Neural cell (in vitro differentiated cells): ENCODE data around the gene RMP24.

Experiments used
- CTCF ChIP-seq: fragments of 450-650 bp; IDR thresholded peaks from 2 replicates; pipeline ENCODE4 v1.5.1; 2014; ENCODE audit warnings: antibody characterized with exemption, mild to moderate bottlenecking, moderate library complexity; ENCODE audit not compliant: poor library complexity, severe bottlenecking
- EP300 ChIP-seq: fragments of 450-650 bp; conservative IDR thresholded peaks from 2 replicates; pipeline ENCODE4 v1.6.1; 2014; ENCODE audit warnings: antibody characterized with exemption, mild to moderate bottlenecking, moderate library complexity; ENCODE audit not compliant: poor library complexity, severe bottlenecking
- EZH2 ChIP-seq: fragments of 200-600, 300-800 bp; shearing (Covaris generic), sonication (generic); IDR thresholded peaks from 2 replicates; pipeline ENCODE4 v1.6.1; 2014; ENCODE audit warnings: antibody characterized with exemption, low read length, borderline replicate concordance, mild to moderate bottlenecking; ENCODE audit not compliant: insufficient read depth, poor library complexity, severe bottlenecking
- MXI1 ChIP-seq: fragments of 450-650 bp; conservative IDR thresholded peaks from 2 replicates; pipeline ENCODE4 v1.6.1; 2014; ENCODE audit warnings: antibody characterized with exemption, mild to moderate bottlenecking; ENCODE audit not compliant: poor library complexity, severe bottlenecking
- POLR2AphosphoS5 ChIP-seq: IDR thresholded peaks from 2 replicates; pipeline ENCODE4 v1.6.1; 2012
- RAD21 ChIP-seq: fragments of 450-650 bp; conservative IDR thresholded peaks from 2 replicates; pipeline ENCODE4 v1.6.1; 2014; ENCODE audit warnings: antibody characterized with exemption, mild to moderate bottlenecking, moderate library complexity
- REST ChIP-seq: IDR thresholded peaks from 2 replicates; pipeline ENCODE4 v1.6.1; 2012; ENCODE audit warnings: borderline replicate concordance
- SMC3 ChIP-seq: fragments of 450-650 bp; conservative IDR thresholded peaks from 2 replicates; pipeline ENCODE4 v1.6.1; 2014; ENCODE audit warnings: antibody characterized with exemption, mild to moderate bottlenecking, moderate library complexity; ENCODE audit not compliant: poor library complexity

DNA sequence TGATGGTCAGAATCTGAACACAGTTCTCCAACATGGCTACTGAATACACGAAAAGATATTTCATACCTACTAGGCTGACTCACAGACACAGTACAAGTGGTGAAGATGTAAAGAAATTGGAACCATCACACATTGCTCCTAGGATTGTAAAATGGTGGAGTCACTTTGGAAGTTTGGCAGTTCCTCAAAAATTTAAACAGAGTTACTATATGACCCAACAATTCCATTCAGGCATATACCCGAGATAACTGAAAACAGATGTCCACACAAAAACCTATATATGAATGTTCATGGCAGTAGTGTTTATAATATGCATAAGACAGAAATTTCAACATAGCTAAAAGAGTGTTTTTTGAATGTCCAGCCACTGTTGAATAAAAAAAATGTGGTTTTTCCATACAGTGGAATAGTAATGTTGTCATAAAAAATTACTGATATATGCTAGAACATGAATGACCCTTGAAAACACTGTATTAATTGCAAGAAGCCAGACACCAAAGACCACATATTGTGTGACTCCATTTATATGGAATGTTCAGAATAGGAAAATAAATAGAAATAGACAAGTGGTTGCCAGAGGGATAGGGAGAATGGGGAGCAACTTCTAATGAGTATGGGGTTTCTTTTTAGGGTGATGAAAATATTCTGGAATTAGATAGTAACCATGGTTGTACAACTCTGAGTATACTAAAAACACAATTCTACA lies 10.1 kb downstream of the RMP24 start:
- TF ChIP-seq REST (no peak), CTCF (no peak), EZH2 (no peak), RAD21 (no peak), SMC3 (no peak), POLR2AphosphoS5 (no peak), MXI1 (no peak), EP300 (no peak)
